NCI-H774 (cell line): ENCODE results near the gene ZNF235.
A peak's percentile ranks its signal among the peaks of the same experiment; 100 is the strongest.
"Not testable (repeated sequence)": the region's sequence is repeated elsewhere in the genome, so short reads cannot be mapped to it uniquely, and the experiment has no call there.

Experiments used
- DNase-seq: peaks from one replicate; lab custom pipeline; 2025; lab: John Stamatoyannopoulos, UW

ZNF235 gene

DNA sequence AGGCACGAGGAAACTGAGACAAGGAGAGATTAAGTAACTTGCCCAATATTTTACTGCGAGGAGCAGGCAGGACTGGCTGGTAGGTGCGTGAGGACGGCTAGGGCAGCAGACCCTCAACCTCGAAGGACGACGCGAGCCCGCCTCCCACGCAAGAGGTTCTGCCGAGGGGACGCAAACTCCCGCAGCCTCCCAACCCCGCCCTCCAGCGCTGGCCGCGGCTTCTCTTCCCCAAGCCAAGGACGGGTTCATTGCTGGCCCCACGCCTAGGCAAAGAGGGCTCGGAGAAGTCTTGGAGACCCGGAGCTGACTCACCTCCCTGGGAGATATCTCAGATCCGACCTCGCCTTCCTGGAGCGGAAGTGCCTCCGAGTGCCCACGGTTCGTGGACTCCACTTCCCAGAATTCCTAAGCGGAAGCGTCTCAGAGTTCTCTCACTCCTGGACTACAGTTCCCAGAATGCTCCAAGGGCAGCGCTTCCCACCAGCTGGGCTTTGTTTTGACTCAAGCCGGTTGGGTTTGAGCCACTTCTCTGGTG is at the start of gene ZNF235:
TSS of gene ZNF235 (minus strand) at position 367 of the 535 bp plus-strand sequence. CDS start 1,621 bp downstream, outside the sequence.
- peak; percentile 91 for DNase-seq

DNA sequence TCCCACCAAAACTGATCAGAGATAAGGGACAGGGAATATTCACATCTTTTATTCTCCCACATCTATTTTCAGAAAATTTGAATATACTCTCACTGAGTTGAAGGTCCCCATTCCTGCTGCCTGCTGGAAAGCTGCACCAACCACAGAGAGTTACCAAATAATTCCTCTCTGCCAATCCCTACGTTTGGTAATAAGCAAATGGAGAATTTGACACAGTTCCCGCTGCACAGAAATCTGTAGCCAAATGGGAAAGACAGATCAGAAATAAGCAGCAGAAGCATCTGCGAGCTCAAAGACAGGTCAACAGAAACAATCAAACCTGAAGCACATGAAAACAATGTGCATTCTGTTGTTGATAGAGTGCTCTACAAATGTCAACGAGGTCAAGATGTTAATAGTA is 41.7 kb upstream of the ZNF235 start:
- no peak for DNase-seq

DNA sequence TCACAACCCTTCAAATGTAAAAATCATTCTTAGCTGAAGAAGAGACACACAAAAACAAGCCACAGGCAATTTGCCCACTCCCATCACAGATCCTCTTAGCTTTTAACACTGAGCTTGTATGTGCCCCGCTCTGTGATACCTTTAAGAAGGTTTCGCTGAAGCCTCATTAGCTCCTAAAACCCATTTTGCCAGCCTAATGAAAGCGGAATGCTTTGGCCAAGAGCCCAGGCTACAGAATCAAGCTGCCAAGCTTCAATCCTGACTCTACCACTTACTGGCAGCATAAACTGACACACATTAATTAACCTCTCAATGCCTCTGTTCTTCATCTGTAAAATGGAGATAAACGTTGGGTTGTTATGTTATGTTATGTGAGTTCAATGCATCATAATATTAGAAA is 41.1 kb upstream of the ZNF235 start:
- DNase-seq, result no peak

DNA sequence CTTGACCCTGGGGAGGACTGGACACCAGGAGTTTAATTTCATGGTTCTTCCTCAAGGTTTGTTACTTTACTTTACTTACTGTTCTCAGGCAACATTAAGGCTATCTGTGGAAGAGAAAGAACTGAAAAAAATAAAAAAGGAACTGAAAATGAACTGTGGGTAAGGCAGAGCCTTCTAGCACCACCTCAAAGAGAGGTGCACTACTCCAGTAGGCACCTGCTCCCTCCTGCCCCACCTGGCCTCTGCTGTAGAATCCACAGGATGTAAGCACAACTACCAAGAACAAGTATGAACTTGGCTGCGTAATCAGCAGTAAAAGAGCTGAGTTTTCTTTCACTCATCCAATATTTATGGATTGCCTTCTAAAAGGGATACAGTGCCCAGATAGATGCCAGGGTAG is 39.4 kb upstream of the ZNF235 start:
- DNase-seq, result no peak

DNA sequence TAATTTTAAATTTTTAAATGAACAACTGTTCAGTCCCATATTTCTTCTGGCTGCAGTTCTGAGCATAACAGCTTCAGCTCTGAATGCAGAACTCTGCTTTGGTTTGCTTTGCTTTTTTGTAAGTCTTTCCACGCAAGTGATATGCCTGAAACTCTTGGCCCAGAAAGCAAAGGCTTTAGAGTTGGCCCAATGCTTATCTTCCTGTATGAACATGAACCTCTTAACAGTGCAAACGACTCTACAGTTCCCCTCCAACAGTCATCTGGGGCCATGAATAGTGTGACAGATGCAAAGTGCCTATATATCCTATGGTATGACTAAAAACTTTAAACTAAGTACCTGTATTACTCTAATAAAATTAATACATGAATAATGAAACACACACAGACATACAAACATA is 37.0 kb upstream of the ZNF235 start:
- DNase-seq, result no peak

DNA sequence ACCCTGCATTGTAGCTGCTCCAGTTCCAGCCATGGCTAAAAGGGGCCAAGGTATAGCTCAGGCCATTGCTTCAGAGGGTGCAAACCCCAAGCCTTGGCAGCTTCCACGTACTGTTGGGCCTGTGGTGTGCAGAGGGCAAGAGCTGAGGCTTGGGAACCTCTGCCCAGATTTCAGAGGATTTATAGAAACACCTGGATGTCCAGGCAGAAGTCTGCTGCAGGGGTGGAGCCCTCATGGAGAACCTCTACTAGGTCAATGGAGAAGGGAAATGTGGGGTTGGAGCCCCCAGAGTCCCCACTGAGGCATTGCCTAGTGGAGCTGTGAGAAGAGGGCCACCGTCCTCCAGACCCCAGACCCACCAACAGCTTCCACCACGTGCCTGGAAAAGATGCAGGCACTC is 29.8 kb upstream of the ZNF235 start:
- DNase-seq, result not testable (repeated sequence)

DNA sequence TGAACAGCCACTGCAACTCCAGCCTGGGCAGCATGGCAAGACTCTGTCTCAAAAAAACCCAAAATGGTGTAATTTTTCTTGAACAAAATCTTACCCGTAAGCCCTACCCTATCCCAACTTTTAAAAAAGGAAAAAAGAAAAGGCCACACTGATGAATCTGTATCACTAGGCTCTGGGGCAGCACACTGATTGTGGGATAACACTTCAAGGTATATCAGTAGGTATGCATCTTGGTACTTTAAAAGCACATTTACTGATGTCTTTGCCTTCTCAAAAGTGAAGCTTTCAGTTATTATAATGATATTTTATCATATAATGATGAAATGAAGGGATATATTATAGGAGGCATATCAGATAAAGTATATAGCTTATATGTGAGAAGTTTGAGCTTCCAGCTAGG is 27.3 kb upstream of the ZNF235 start:
- no peak for DNase-seq

DNA sequence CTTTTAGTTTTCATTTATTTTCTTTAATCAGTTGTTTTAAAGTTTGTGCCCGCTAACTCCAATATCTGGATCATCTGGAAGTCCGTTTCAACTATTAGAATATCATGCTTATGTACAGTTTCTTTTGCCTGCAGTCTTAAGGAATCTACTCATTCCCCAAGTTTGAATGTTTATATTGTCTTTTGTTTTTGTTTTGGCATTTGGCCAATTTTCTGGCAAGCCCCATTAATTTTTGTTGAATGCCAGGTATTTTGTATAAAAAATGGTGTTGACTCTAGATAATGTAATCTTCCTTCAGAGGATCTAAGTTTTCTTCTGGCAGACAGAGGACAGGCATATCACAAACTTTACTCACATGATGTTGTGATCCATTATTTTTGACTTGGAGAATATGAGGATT is 11.1 kb upstream of the ZNF235 start:
- DNase-seq, result no peak

DNA sequence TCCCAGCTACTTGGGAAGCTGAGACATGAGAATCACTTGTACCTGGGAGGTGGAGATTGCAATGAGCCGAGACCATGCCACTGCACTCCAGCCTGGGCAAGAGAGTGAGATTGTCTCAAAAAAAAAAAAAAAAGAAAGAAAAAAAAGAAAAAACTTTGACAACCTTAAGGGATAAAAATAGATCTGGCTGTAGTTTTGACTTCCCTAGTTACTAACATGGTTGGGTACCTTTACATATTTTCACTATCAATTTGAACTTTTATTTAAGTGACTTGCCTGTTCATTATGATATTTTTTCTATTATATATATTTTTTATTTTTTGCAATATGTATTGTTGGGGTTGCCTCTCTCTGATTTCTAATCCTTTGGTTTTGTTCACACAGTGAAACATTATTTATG is 8.4 kb upstream of the ZNF235 start:
- no peak for DNase-seq

DNA sequence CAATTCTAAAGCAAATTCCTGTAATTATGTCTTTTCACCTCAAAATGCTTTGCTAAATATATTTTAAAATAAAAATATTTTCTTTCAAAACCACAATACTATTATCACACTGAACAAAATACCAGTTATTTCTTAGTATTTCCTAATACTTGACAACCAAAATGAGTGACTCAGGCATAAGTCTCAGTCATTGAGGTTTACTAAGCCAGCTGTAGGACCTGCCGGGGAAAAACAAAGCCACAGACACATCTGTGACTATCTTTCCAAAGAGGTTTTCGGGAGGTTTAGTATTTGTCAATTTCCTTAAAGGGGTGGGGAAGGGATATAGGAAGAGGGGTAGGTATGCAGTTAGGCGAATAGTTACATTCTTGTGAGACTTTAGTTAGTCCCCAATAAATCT is 3.2 kb upstream of the ZNF235 start:
- DNase-seq, result no peak

DNA sequence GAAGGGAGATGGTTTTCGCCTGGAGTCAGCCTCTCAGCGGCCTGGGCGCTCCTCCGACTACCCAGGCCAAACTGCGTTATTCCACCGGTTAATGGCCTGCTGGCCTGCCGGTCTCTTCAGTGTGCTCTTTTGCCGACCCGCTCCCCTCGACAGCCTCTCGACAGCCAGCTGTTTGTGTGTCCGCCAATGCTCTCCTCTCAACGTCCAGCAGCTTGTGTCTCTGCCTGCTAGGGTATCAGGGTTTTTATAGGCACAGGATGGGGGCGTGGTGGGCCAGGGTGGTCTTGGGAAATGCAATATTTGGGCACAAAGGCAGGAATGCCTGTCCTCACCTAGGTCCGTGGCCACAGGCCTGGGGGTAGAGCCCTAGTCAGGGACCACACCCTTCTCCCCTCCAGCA is 1.5 kb upstream of the ZNF235 start:
- DNase-seq, result no peak

DNA sequence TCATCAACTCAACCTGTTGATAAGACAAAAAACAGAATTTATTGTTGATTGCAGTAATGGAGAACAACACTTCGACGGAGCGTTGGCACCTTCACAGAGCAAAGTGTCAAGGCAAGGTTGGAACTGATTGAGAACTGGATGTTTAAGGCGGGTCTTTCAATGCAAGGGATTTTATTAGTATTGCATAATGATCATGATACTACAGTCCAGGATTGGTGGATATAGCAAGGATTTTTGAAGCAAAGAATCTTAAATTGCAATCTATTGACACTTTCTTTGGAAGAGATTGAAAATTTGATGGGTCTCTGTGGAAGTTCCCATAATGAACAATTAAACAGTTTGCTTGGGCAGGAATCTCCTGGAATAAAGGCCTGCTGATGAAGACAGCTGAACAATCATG is 632 bp upstream of the ZNF235 start:
- DNase-seq, result no peak

DNA sequence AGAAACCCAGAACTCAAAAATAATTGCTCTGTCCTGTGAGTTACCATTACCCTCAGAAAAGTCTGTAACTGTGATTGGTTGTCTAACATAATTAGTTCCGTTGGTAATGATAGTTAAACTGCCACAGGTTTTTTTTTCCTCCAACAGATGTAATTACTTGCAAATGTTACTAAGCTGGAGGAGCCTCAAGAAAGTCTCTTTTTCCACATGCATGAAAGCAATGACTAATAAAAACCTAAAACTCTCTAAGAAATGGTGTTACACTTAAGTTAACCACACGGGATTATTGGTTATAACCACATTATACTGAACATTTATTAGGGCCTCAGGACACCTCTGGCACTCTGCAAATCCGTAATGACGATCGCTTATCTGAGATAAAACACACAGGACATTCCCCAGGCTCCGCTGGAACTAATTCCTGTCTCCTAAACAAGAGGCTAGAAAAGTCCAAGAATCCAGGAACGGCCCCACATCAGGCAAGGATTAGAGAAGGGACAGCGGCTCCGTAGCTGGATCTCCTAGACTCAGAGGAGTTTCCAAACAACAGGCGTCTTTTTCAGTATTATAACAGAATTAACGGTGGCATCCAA is 753 bp downstream of the ZNF235 start:
- DNase-seq, result no peak

DNA sequence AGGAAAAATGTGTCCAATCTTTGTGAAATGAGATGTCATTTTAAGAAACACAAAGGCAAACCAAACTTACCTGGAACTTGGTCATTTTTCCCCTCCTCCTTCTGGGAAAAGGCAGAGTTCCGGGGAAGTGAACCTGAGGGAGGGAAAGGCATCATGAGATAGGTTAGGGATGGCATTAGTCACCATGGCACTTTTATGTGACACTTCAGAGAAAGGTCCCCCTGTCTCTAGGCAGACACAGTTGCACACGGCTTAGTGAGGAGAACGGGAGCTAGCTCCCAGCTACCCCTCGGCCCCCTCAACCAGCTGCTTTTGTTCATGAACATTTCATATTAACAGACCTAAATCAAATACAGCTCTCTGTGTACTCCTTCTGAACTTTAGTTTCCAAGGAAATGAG is 1.5 kb downstream of the ZNF235 start:
- DNase-seq, result no peak

DNA sequence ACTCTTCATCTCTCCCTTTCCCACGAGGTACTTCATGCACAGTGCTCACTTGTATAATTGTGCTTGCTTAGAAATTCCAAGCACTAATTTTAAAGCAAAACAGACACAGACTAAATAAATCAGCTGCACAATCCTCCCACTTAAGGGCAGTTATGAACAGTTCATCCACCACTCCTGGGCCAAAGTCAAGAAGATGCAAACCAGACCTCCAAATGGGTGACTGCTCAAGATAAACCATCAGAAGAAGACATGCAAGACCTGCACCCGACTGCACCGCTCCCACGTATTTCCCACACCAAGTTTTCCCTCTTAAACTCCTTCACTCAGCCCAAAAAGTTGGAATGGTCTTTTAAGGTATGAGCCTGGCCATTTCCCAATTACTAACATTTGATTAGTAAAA is 19.9 kb downstream of the ZNF235 start:
- no peak for DNase-seq

DNA sequence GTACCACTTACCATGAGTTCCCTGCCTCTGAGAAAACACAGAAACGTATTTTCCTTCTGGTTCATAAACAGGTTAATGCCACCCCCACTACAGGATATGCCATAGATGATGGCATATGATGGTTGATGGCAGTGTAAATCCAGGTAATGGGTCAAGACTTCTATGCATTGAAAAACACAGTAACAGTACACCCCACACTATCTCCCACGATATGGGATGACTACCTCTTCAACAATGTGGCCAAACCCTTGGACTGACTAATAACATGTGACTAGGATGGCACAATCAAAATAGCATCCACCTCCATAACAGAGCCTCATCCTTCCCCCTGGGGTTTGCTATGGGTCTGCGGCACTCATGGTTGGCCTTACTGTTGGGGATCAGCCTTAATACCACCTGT is 22.0 kb downstream of the ZNF235 start:
- DNase-seq, result no peak

DNA sequence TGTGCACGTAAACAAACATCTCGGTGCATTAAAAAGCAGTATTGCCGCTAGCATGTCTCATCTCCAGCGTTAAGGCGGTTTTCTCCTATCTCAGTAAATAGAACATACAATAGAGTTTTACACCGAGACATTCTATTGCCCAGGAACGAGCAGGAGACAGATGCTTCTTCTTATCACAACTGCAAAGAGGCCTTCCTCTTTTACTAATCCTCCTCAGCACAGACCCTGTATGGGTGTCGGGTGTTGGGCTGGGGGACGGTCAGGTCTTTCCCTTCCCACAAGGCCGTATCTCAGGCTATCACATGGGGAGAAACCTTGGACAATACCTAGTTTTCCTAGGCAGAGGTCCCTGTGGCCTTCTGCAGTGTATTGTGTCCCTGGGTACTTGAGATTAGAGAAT is 23.9 kb downstream of the ZNF235 start:
- DNase-seq, result no peak

DNA sequence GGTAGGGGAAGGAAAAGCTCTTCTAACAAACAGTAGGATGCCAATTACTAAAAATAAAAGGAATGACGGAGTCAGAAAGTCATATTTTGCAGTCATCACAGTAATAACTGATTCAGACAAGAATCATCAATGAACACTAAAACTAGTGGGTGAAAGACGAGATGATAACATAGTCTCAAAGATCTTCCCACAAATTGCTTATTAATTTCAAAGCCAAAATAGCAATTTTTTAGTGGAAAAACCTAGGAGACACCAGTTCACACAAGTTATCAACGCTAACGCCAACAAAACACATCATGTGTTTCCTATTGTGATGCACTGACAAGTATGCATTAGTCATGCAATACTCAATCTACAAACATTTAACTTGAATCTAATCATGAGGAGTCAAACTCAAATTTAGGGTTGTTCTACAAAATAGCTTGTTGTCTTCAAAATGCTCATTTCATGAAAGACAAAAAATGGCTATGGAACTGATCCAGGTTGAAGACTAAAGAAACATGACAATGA is 26.6 kb downstream of the ZNF235 start:
- no peak for DNase-seq

DNA sequence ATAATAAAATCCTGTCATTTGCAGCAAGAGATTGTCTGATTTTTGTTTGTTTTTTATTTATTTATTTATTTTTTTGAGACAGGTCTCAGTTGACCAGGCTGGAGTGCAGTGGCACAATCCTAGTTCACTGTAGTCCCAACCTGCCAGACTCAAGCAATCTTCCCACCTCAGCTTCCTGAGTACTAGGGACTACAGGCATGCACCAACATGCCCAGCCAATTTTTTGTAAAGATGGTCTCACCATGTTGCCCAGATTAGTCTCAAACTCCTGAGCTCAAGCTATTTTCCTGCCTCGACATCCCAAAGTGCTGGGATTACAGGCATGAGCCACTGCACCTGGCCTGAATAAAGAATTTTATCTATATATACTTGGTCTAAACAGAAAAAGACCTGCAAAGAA is 27.5 kb downstream of the ZNF235 start:
- no peak for DNase-seq

DNA sequence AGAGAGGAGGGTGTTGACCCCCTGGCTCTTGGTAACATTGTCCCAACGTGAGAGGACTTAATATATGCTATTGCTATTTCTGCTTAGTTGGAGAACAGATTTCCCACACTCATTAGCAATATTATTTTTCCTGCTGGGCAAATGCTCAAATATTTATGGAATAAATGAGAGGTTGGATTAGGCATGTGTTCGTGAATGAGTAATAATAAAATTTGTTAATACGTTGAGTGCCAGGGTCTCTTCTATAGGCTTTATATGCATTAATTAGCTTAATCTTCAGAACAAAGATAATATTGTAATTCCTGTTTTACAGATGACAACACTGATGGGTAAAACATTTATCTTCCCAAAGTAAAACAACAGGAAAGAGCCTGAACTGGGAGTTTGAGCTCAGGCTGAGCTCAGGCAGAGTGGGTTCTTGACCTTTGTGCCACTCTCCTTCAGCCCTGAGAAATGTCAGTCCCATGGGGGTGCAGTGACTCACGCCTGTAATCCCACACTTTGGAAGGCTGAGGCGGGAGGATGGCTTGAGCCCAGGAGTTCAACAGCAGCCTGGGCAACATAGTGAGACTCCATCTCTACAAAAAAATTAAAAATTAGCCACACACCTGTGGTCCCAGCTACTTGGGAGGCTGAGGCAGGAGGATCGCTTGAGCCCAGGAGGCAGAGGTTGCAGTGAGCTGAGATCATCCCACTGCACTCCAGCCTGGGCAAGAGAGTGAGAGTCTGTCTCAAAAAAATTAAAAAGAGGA is 44.0 kb downstream of the ZNF235 start:
- DNase-seq, result no peak

DNA sequence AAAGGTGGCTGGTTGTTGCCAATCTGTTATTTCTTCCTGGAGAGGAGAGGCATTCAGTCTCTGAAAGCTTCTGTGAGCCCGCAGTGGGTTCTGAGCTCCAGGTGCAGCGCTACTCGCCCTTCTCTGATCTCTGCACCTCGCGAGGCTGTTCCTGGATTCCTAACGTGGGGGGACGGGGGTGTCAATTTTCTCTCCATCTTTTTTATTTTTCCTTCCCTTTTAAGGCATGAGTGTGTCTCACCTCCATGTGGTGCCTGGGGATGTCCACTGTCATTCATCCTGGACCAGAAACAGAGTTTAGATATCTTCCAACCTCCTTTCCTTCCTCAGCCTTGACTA is 44.5 kb downstream of the ZNF235 start:
- no peak for DNase-seq

DNA sequence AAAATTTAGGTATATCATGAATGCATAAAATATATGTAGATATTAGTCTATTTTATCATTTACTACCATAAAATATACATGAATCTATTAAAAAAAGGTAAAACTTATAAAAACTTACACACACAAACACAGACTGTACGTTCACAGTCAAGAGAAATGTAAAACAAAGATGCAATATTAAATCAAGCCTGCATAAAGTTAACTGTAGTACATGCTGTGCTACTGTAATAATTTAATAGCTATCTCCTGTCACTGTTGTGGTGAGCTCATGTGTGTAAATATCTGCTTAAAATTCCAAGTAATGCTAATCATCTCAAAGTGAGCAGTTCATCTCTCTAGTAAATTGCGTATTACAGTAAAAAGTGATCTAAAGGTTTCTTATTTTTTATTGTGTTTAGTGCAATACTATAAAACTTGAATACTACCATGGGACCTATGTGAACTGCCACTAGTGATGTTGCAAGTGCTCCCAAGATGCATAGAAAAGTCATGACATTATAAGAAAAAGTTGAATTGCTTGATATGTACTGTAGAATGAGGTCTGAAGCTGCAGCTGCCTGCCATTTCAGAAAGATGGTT is 45.9 kb downstream of the ZNF235 start:
- no peak for DNase-seq

DNA sequence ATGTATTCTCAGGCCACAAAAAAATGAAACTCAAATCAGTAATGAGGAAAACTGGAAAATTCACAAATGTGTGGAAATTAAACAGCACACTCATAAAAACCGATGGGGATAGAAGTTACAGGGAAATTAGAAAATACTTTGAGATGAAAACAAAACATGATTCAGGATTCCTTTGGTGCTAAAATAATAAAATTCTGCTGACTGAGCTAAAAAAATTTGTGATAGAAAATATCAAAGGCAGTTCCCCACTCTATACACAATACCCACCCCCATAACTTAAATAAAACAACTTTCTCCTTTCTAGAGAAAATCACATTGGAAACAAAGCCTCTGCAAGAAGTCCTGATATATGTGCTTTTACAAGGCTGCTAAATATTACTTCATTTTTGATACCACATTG is 46.7 kb downstream of the ZNF235 start:
- no peak for DNase-seq
